IMR-90 (cell line): ENCODE data around the gene CMTM7. TPM values are rescaled to one million over a fixed set of nuclear protein-coding genes. Genes with fewer than 3 reads are reported as not detected.

ENCODE experiments used
- ATAC-seq: fragments of 200-7000 bp; cut with Tn5 transposase; 2 replicates; pipeline ENCODE4 v1.9.1; 2020; ENCODE audit warnings: low read depth, mild to moderate bottlenecking, moderate library complexity
- BruUV-seq: library from RNA; stranded (reverse); fragments of 400-500 nt; replicated peaks from 2 replicates; lab custom pipeline; 2021; lab: Mats Ljungman, UMichigan
- CTCF ChIA-PET: fragments of 300-600 bp; formaldehyde crosslinking; extraction: SDS; loops from one replicate; lab custom pipeline; 2021; ENCODE audit warnings: antibody characterized with exemption; lab: Yijun Ruan, JAX
- POLR2A ChIA-PET: fragments of 300-600 bp; sonication (Branson Sonifier 250); formaldehyde crosslinking; loops from one replicate; lab custom pipeline; 2022; ENCODE audit warnings: antibody characterized with exemption; ENCODE audit not compliant: unreplicated experiment; lab: Charles Lee
- DNase-seq: peaks from one replicate; pipeline ENCODE4 v3.0.0; 2013
- H2AFZ ChIP-seq: replicated peaks from 2 replicates; pipeline ENCODE3; 2013; ENCODE audit warnings: low read length, mild to moderate bottlenecking; ENCODE audit not compliant: poor library complexity
- H2AK5ac ChIP-seq: 2 replicates; pipeline ENCODE4 v1.6.1; 2013; ENCODE audit warnings: low read depth, low read length, inconsistent platforms
- H2AK9ac ChIP-seq: replicated peaks from 2 replicates; pipeline ENCODE3; 2013; ENCODE audit warnings: mild to moderate bottlenecking, low read depth, low read length, moderate library complexity; ENCODE audit not compliant: poor library complexity
- H2BK120ac ChIP-seq: 2 replicates; pipeline ENCODE4 v1.6.1; 2013; ENCODE audit warnings: low read depth, low read length, inconsistent platforms
- H2BK15ac ChIP-seq: 3 replicates; pipeline ENCODE4 v1.6.1; 2013; ENCODE audit warnings: low read depth, low read length, inconsistent platforms
- H2BK20ac ChIP-seq: 2 replicates; pipeline ENCODE4 v1.6.1; 2013; ENCODE audit warnings: low read depth, mild to moderate bottlenecking, inconsistent platforms, low read length, moderate library complexity
- H2BK5ac ChIP-seq: 2 replicates; pipeline ENCODE4 v1.6.1; 2013; ENCODE audit warnings: mild to moderate bottlenecking, low read depth, low read length, inconsistent platforms; ENCODE audit not compliant: poor library complexity, severe bottlenecking
- H3K14ac ChIP-seq: replicated peaks from 2 replicates; pipeline ENCODE4 v1.6.1; 2013; ENCODE audit warnings: low read depth, low read length, inconsistent platforms
- H3K18ac ChIP-seq: 2 replicates; pipeline ENCODE4 v1.6.1; 2013; ENCODE audit warnings: low read depth, low read length, control low read depth
- H3K23ac ChIP-seq: 2 replicates; pipeline ENCODE4 v1.6.1; 2013; ENCODE audit warnings: low read depth, low read length, inconsistent platforms
- H3K27ac ChIP-seq: 2 replicates; pipeline ENCODE4 v1.5.1; 2013; ENCODE audit warnings: mild to moderate bottlenecking, control low read depth, low read length; ENCODE audit not compliant: insufficient read depth
- H3K27me3 ChIP-seq: 2 replicates; pipeline ENCODE4 v1.6.1; 2013; ENCODE audit warnings: low read length; ENCODE audit not compliant: control insufficient read depth, insufficient read depth
- H3K36me3 ChIP-seq: 2 replicates; pipeline ENCODE4 v1.6.1; 2013; ENCODE audit warnings: low read length, mixed read lengths; ENCODE audit not compliant: control insufficient read depth, insufficient read depth
- H3K4ac ChIP-seq: 2 replicates; pipeline ENCODE4 v1.6.1; 2013; ENCODE audit warnings: low read depth, low read length, inconsistent platforms
- H3K4me1 ChIP-seq: 2 replicates; pipeline ENCODE4 v1.6.1; 2013; ENCODE audit warnings: low read length, mixed read lengths; ENCODE audit not compliant: control insufficient read depth, insufficient read depth
- H3K4me2 ChIP-seq: 2 replicates; pipeline ENCODE4 v1.6.1; 2013; ENCODE audit warnings: low read depth, mild to moderate bottlenecking, control low read depth, low read length, moderate library complexity
- H3K4me3 ChIP-seq: 2 replicates; pipeline ENCODE4 v1.5.1; 2013; ENCODE audit warnings: low read depth, mild to moderate bottlenecking, control low read depth, low read length, moderate library complexity; ENCODE audit not compliant: insufficient read depth
- H3K56ac ChIP-seq: 2 replicates; pipeline ENCODE4 v1.6.1; 2013; ENCODE audit warnings: low read length, inconsistent platforms; ENCODE audit not compliant: insufficient read depth; ENCODE audit errors: extremely low read depth
- H3K79me1 ChIP-seq, 2 experiments: 2 replicates each; pipeline ENCODE4 v1.6.1; 2013; ENCODE audit warnings: low read length in 2 of 2, inconsistent platforms in 1 of 2, low read depth in 1 of 2
- H3K9ac ChIP-seq: 2 replicates; pipeline ENCODE4 v1.6.1; 2013; ENCODE audit warnings: low read depth, low read length, control low read depth
- H3K9me1 ChIP-seq: 2 replicates; pipeline ENCODE4 v1.6.1; 2013; ENCODE audit warnings: low read length, inconsistent platforms; ENCODE audit not compliant: insufficient read depth
- H3K9me3 ChIP-seq: 2 replicates; pipeline ENCODE4 v1.6.1; 2013; ENCODE audit warnings: low read length; ENCODE audit not compliant: control insufficient read depth, insufficient read depth
- H4K20me1 ChIP-seq: 2 replicates; pipeline ENCODE4 v1.6.1; 2013; ENCODE audit warnings: low read length, inconsistent platforms; ENCODE audit not compliant: insufficient read depth
- H4K5ac ChIP-seq: 2 replicates; pipeline ENCODE4 v1.6.1; 2013; ENCODE audit warnings: mild to moderate bottlenecking, low read depth, low read length, control low read depth
- H4K8ac ChIP-seq, 2 experiments: 2 replicates each; pipeline ENCODE4 v1.6.1; 2013; ENCODE audit warnings: low read depth in 2 of 2, low read length in 2 of 2, control low read depth in 1 of 2, inconsistent platforms in 1 of 2
- H4K91ac ChIP-seq: 2 replicates; pipeline ENCODE4 v1.6.1; 2013; ENCODE audit warnings: low read depth, low read length, inconsistent platforms; ENCODE audit not compliant: insufficient read depth
- BHLHE40 ChIP-seq: fragments of 150-350 bp; IDR thresholded peaks from 2 replicates; pipeline ENCODE4 v1.6.1; 2016; ENCODE audit warnings: mild to moderate bottlenecking, low read depth, low read length
- CEBPB ChIP-seq: IDR thresholded peaks from 2 replicates; pipeline ENCODE4 v1.6.1; 2012; ENCODE audit warnings: low read depth, low read length, improper control_type of control experiment
- CHD1 ChIP-seq: IDR thresholded peaks from 2 replicates; pipeline ENCODE4 v1.6.1; 2012; ENCODE audit warnings: low read depth, low read length, improper control_type of control experiment
- FOS ChIP-seq: fragments of 150-350 bp; IDR thresholded peaks from 2 replicates; pipeline ENCODE4 v1.6.1; 2016; ENCODE audit warnings: low read depth, low read length
- MAFK ChIP-seq: IDR thresholded peaks from 2 replicates; pipeline ENCODE4 v1.6.1; 2012; ENCODE audit warnings: low read depth, low read length, improper control_type of control experiment
- MAZ ChIP-seq: IDR thresholded peaks from 2 replicates; pipeline ENCODE4 v1.6.1; 2012; ENCODE audit warnings: low read depth, mild to moderate bottlenecking, low read length, improper control_type of control experiment, moderate library complexity, borderline replicate concordance
- MXI1 ChIP-seq: IDR thresholded peaks from 2 replicates; pipeline ENCODE4 v1.6.1; 2012; ENCODE audit warnings: low read depth, mild to moderate bottlenecking, low read length, moderate library complexity, borderline replicate concordance
- NFE2L2 ChIP-seq: fragments of 150-350 bp; IDR thresholded peaks from 2 replicates; pipeline ENCODE4 v1.6.1; 2016; ENCODE audit warnings: low read depth, mild to moderate bottlenecking, low read length
- POLR2A ChIP-seq: IDR thresholded peaks from 2 replicates; pipeline ENCODE4 v1.6.1; 2012; ENCODE audit warnings: mild to moderate bottlenecking, low read depth, low read length
- RAD21 ChIP-seq: IDR thresholded peaks from 2 replicates; pipeline ENCODE4 v1.6.1; 2012; ENCODE audit warnings: low read length, improper control_type of control experiment
- RCOR1 ChIP-seq: IDR thresholded peaks from 2 replicates; pipeline ENCODE4 v1.6.1; 2012; ENCODE audit warnings: mild to moderate bottlenecking, low read length, improper control_type of control experiment; ENCODE audit not compliant: insufficient replicate concordance
- RFX5 ChIP-seq: IDR thresholded peaks from 2 replicates; pipeline ENCODE4 v1.8.0; 2012; ENCODE audit warnings: low read depth, mild to moderate bottlenecking, low read length, moderate library complexity
- SMC3 ChIP-seq: fragments of 150-350 bp; IDR thresholded peaks from 2 replicates; pipeline ENCODE4 v1.6.1; 2016; ENCODE audit warnings: low read depth, mild to moderate bottlenecking, antibody characterized with exemption, low read length, moderate library complexity
- WGBS, 2 experiments: methylation state at CpG; one replicate each; pipeline versions ENCODE4 v1.1.5 to v1.1.7; 2013; ENCODE audit warnings: missing lambda C conversion rate in 2 of 2; ENCODE audit not compliant: insufficient read length in 1 of 2; ENCODE audit errors: extremely low coverage in 2 of 2; 5-methylcytosine and 5-hydroxymethylcytosine counted together
- dilution Hi-C: fragments of 300-500 bp; cut with HindIII; formaldehyde crosslinking; loops from one replicate; pipeline ENCODE4 v1.14.3; 2018; ENCODE audit warnings: low sequenced_read_pairs; ENCODE audit not compliant: unreplicated experiment
- in situ Hi-C: fragments of 300-500 bp; cut with MboI; formaldehyde crosslinking; loops from 3 replicates; pipeline ENCODE4 v1.14.3; 2019; ENCODE audit warnings: low sequenced_read_pairs, inconsistent platforms, mixed read lengths
- intact Hi-C: fragments of 100-400 bp; cut with micrococcal nuclease; formaldehyde crosslinking; loops from 2 replicates; pipeline ENCODE4 v1.10.0; 2022
- polyA plus RNA-seq, 3 experiments: library from polyadenylated mRNA; depleted of rRNA; stranded (reverse); fragments of >200 nt; gene quantifications; 2 replicates each; pipeline ENCODE4 v1.2.3, GENCODE V29; 2012; ENCODE audit warnings: low replicate concordance in 1 of 3
- total RNA-seq: library from RNA; depleted of rRNA; stranded (reverse); fragments of >200 nt; gene quantifications from 2 replicates; pipeline ENCODE4 v1.2.3, GENCODE V29; 2012
- TF ChIP-seq, protein P1 (sequence below): conservative IDR thresholded peaks from 2 replicates; pipeline ENCODE4 v1.5.1; 2012; ENCODE audit warnings: mild to moderate bottlenecking, low read depth, low read length, improper control_type of control experiment
- TF ChIP-seq, protein P2 (sequence below): fragments of 150-350 bp; IDR thresholded peaks from 2 replicates; pipeline ENCODE4 v1.6.1; 2016; ENCODE audit warnings: low read depth, mild to moderate bottlenecking, low read length, moderate library complexity, borderline replicate concordance

CMTM7 gene
- total and polyA plus RNA-seq, 2 of the 4 experiments (the other 2 are of a cell fraction), result 3.4 to 31.4 TPM

DNA sequence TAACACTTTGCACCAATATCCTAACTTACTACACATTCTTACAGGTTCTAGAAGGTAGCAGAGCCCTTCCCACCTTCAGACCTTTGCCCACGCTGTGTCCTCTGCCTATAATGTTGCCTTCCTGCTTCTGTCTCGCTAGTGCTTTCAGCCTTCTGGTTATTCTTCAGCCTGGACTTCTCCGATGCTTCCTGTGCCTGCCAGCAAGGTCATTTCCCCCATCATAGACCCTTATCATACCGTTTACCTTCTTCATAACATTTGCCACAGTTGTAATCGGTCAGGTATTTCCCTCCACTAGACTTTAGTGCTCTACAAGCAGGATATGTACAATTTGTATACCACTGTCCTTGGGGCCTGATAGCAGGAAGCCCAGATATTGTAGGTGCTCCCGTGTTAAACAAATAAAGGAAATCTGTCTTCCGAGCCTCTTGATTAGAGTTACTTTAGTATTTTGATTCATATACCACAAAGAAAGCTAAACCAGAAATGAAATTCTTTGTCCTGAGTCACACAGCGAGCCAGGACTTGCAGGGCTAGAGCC is 35.8 kb upstream of the CMTM7 start:
- H2AK5ac ChIP-seq, result no peak overlapping the region
- in situ Hi-C loops, result no loop called here

More for the DNA sequence above, 35.8 kb upstream of the CMTM7 start:
- Histone ChIP-seq H3K27me3 (peaks cover 24% of the 10 kb centered on the region), H3K9me1 (no peaks in the 10 kb centered on the region), H3K9me3 (no peaks in the 10 kb centered on the region; the same call in 1 of the 2 replicates), H3K4me1 (no peaks in the 10 kb centered on the region), H2AFZ (no peak overlapping the region), H2AK9ac (no peak overlapping the region), H4K20me1 (no peaks in the 10 kb centered on the region), H3K4ac (no peak overlapping the region), H3K14ac (no peak overlapping the region), H3K27ac (no peak overlapping the region), H3K4me2 (no peak overlapping the region), H2BK5ac (no peak overlapping the region), H3K18ac (no peak overlapping the region), H2BK20ac (no peak overlapping the region), H4K91ac (no peak overlapping the region), H3K36me3 (no peaks in the 10 kb centered on the region), H3K23ac (no peak overlapping the region), H4K5ac (no peak overlapping the region), H4K8ac (no peak overlapping the region), H3K4me3 (no peak overlapping the region), H3K9ac (no peak overlapping the region), H3K79me1 (no peaks in the 10 kb centered on the region), H2BK120ac (no peak overlapping the region), H3K56ac (no peak overlapping the region), H2BK15ac (no peak overlapping the region)
- no peak for TF ChIP-seq FOS
- TF ChIP-seq CEBPB, result no peak
- TF ChIP-seq CHD1, result no peak
- no peak for TF ChIP-seq MAFK
- no peak for TF ChIP-seq RFX5
- no peak for TF ChIP-seq RAD21
- no peak for TF ChIP-seq RCOR1
- TF ChIP-seq MAZ, result no peak
- TF ChIP-seq, protein P1, sequence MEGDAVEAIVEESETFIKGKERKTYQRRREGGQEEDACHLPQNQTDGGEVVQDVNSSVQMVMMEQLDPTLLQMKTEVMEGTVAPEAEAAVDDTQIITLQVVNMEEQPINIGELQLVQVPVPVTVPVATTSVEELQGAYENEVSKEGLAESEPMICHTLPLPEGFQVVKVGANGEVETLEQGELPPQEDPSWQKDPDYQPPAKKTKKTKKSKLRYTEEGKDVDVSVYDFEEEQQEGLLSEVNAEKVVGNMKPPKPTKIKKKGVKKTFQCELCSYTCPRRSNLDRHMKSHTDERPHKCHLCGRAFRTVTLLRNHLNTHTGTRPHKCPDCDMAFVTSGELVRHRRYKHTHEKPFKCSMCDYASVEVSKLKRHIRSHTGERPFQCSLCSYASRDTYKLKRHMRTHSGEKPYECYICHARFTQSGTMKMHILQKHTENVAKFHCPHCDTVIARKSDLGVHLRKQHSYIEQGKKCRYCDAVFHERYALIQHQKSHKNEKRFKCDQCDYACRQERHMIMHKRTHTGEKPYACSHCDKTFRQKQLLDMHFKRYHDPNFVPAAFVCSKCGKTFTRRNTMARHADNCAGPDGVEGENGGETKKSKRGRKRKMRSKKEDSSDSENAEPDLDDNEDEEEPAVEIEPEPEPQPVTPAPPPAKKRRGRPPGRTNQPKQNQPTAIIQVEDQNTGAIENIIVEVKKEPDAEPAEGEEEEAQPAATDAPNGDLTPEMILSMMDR, result no peak
- no peak for TF ChIP-seq MXI1
- TF ChIP-seq, protein P2, sequence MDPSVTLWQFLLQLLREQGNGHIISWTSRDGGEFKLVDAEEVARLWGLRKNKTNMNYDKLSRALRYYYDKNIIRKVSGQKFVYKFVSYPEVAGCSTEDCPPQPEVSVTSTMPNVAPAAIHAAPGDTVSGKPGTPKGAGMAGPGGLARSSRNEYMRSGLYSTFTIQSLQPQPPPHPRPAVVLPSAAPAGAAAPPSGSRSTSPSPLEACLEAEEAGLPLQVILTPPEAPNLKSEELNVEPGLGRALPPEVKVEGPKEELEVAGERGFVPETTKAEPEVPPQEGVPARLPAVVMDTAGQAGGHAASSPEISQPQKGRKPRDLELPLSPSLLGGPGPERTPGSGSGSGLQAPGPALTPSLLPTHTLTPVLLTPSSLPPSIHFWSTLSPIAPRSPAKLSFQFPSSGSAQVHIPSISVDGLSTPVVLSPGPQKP, result no peak
- TF ChIP-seq BHLHE40, result no peak
- TF ChIP-seq SMC3, result no peak
- no peak for TF ChIP-seq NFE2L2
- TF ChIP-seq POLR2A, result no peak
- no peak for DNase-seq
- no TSS peak for BruUV-seq
- POLR2A ChIA-PET, result no interaction called here
- intact Hi-C loops, result no loop called here
- ATAC-seq, result no peak
- dilution Hi-C loops, result no loop called here
- 69% methylated on average over 3 of the region's 8 CpGs; no CpG with 5 or more reads in 1 of the 2 experiments for WGBS, 2 experiments
- CTCF ChIA-PET, result no interaction called here
